ENCODE data around the gene VSTM2A.

DNA sequence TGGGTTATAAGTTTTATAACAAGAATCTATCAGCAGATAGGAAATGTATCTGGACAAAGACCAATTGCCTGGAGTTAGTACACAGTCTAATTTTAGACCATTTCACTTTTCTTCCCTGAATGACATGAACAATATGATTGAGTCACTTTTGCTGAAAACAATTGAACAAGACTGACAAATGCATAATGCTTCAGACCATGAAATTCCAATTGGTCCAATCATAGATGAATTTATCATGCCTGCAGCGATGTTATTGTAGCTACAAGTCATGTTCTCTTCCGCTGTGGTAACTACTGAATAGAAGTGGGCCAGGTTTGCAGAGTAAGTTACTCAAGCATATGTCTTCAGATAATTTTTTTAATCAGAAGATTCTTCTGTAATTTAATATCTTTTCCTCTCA is 73.4 kb downstream of the VSTM2A start:
- TF ChIP-seq POLR2A (IDR thresholded peaks at IDR 0.05): no peak
- TF ChIP-seq, protein P1, sequence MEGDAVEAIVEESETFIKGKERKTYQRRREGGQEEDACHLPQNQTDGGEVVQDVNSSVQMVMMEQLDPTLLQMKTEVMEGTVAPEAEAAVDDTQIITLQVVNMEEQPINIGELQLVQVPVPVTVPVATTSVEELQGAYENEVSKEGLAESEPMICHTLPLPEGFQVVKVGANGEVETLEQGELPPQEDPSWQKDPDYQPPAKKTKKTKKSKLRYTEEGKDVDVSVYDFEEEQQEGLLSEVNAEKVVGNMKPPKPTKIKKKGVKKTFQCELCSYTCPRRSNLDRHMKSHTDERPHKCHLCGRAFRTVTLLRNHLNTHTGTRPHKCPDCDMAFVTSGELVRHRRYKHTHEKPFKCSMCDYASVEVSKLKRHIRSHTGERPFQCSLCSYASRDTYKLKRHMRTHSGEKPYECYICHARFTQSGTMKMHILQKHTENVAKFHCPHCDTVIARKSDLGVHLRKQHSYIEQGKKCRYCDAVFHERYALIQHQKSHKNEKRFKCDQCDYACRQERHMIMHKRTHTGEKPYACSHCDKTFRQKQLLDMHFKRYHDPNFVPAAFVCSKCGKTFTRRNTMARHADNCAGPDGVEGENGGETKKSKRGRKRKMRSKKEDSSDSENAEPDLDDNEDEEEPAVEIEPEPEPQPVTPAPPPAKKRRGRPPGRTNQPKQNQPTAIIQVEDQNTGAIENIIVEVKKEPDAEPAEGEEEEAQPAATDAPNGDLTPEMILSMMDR (IDR thresholded peaks at IDR 0.05 in 4 of 5, conservative IDR thresholded peaks at IDR 0.05 in 1 of 5): no peak
